Upper lobe of left lung (tissue), 4 donors: ENCODE results near the gene KSR2.

Experiments used
- POLR2A ChIP-seq, 4 donors: fragments of 450-650 bp; IDR thresholded peaks; one replicate each; pipeline ENCODE4 v1.5.1; 2016 to 2017; ENCODE audit warnings: antibody characterized with exemption in 4 of 4, mild to moderate bottlenecking in 2 of 4
- TF ChIP-seq, protein P1 (sequence below), 6 experiments: fragments of 450-650 bp in 4 of 6; fragments of 200-600 bp in 2 of 6; sonication (generic) in 2 of 6; IDR thresholded peaks; one replicate each; pipeline ENCODE4 v1.5.1; 2016 to 2019; ENCODE audit warnings: antibody characterized with exemption in 6 of 6

DNA sequence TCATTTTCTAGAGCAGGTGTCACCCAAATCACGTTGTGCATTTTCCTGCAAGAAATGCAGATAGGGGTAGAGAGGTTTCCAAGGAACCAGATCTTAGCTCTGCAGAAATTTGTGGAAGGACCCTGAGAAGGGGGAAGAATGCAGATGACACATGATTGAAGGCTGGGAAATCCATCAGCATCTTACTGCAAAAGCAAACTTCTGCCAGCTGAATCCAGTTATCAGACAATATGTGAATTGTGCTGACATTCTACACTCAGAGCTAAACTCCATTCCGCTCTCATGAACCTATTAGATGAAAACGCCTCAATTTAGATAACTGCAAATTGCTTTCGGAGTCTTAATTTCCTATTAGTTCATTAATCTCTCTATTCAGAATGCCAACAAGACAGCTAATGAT is 396.0 kb downstream of the KSR2 start:
- TF ChIP-seq, protein P1, sequence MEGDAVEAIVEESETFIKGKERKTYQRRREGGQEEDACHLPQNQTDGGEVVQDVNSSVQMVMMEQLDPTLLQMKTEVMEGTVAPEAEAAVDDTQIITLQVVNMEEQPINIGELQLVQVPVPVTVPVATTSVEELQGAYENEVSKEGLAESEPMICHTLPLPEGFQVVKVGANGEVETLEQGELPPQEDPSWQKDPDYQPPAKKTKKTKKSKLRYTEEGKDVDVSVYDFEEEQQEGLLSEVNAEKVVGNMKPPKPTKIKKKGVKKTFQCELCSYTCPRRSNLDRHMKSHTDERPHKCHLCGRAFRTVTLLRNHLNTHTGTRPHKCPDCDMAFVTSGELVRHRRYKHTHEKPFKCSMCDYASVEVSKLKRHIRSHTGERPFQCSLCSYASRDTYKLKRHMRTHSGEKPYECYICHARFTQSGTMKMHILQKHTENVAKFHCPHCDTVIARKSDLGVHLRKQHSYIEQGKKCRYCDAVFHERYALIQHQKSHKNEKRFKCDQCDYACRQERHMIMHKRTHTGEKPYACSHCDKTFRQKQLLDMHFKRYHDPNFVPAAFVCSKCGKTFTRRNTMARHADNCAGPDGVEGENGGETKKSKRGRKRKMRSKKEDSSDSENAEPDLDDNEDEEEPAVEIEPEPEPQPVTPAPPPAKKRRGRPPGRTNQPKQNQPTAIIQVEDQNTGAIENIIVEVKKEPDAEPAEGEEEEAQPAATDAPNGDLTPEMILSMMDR (IDR thresholded peaks at IDR 0.05), result no peak
- no peak for TF ChIP-seq POLR2A (IDR thresholded peaks at IDR 0.05)
